Measurements from ENCODE around the gene DAB2IP.

Gene DAB2IP

DNA sequence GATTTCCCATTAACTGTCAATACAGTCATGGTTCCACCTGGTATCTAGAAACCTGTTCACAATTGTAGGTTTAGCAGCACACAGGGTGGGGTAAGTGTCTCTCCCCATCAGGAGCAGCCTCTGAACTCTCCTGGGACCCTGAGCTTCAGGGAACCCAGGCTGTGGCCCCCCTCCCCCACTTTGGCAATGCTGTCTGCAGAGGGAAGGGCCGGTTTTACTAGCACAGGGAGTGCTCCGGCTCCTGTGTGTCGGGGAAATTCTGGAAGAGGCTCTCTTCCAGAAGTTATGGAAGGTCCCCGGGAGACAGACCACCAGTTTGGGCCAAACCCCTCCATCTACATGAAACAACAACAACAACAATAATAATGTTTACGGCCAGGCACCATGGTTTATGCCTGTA lies 9.9 kb downstream of the DAB2IP start:
- Histone ChIP-seq H3K4me3 (ENCODE audit: low read length) (no peak overlapping the region), H4K20me1 (ENCODE audit: control insufficient read depth, insufficient read depth, low read depth, low read length) (no peaks in the 10 kb centered on the region), H3K36me3 (ENCODE audit: control insufficient read depth, low read length) (no peaks in the 10 kb centered on the region), H3K27ac (ENCODE audit: low read depth, low read length) (no peak overlapping the region), H3K27me3 (ENCODE audit: control insufficient read depth, low read length) (peaks cover 24% of the 10 kb centered on the region), H3K9me3 (ENCODE audit: control insufficient read depth, insufficient read depth, low read length) (no peaks in the 10 kb centered on the region), H3F3A (ENCODE audit: control insufficient read depth, insufficient read depth) (no peaks in the 10 kb centered on the region), H3K4me1 (ENCODE audit: control insufficient read depth, low read length) (no peaks in the 10 kb centered on the region), H3K4me2 (ENCODE audit: low read length) (no peak overlapping the region), H3K9me2 (replicated peaks; ENCODE audit: control insufficient read depth, low read length) (no peaks in the 10 kb centered on the region), H3K79me2 (ENCODE audit: control insufficient read depth, low read length) (no peaks in the 10 kb centered on the region)
- no peak for TF ChIP-seq EZH2phosphoT487 (IDR thresholded peaks at IDR 0.05; ENCODE audit: borderline replicate concordance, low read length)
- TF ChIP-seq, protein P1, sequence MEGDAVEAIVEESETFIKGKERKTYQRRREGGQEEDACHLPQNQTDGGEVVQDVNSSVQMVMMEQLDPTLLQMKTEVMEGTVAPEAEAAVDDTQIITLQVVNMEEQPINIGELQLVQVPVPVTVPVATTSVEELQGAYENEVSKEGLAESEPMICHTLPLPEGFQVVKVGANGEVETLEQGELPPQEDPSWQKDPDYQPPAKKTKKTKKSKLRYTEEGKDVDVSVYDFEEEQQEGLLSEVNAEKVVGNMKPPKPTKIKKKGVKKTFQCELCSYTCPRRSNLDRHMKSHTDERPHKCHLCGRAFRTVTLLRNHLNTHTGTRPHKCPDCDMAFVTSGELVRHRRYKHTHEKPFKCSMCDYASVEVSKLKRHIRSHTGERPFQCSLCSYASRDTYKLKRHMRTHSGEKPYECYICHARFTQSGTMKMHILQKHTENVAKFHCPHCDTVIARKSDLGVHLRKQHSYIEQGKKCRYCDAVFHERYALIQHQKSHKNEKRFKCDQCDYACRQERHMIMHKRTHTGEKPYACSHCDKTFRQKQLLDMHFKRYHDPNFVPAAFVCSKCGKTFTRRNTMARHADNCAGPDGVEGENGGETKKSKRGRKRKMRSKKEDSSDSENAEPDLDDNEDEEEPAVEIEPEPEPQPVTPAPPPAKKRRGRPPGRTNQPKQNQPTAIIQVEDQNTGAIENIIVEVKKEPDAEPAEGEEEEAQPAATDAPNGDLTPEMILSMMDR (IDR thresholded peaks at IDR 0.05; ENCODE audit: low read depth, low read length, poor library complexity, severe bottlenecking), result no peak

DNA sequence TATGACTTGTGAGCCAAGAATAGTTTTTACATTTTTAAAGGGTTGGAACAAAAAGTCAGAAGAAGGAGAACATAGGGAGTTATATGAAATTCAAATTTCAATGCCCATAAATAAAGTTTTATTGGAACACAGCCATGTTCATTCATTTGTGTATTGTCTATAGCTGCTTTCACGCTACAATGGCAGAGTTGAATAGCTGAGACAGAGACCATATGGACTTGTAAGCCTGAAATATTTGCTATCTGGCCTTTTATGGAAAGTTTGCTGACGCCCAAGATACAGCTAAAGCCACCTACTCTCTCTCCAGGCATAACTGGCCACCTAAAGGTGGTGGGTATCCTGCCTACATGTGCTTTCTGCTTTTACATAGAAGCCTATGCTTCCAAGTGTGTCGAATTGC lies 10.9 kb downstream of the DAB2IP start:
- no peak overlapping the region for H3K4me2 ChIP-seq (ENCODE audit: low read length)
- no peak overlapping the region for H3K4me3 ChIP-seq (ENCODE audit: low read length)
- no peak overlapping the region for H3K27ac ChIP-seq (ENCODE audit: low read depth, low read length)
- no peaks in the 10 kb centered on the region for H3K36me3 ChIP-seq (ENCODE audit: control insufficient read depth, low read length)
- no peaks in the 10 kb centered on the region for H3K9me3 ChIP-seq (ENCODE audit: control insufficient read depth, insufficient read depth, low read length)
- no peaks in the 10 kb centered on the region for H4K20me1 ChIP-seq (ENCODE audit: control insufficient read depth, insufficient read depth, low read depth, low read length)
- no peaks in the 10 kb centered on the region for H3K79me2 ChIP-seq (ENCODE audit: control insufficient read depth, low read length)
- peaks cover 21% of the 10 kb centered on the region; the same call in 1 of the 2 replicates for H3K27me3 ChIP-seq (ENCODE audit: control insufficient read depth, low read length)
- no peak for TF ChIP-seq EZH2phosphoT487 (IDR thresholded peaks at IDR 0.05; ENCODE audit: borderline replicate concordance, low read length)
- TF ChIP-seq, protein P1 (IDR thresholded peaks at IDR 0.05; ENCODE audit: low read depth, low read length, poor library complexity, severe bottlenecking), result no peak
- no peaks in the 10 kb centered on the region for H3K4me1 ChIP-seq (ENCODE audit: control insufficient read depth, low read length)
- no peaks in the 10 kb centered on the region for H3K9me2 ChIP-seq (replicated peaks; ENCODE audit: control insufficient read depth, low read length)
- no peaks in the 10 kb centered on the region for H3F3A ChIP-seq (ENCODE audit: control insufficient read depth, insufficient read depth)

DNA sequence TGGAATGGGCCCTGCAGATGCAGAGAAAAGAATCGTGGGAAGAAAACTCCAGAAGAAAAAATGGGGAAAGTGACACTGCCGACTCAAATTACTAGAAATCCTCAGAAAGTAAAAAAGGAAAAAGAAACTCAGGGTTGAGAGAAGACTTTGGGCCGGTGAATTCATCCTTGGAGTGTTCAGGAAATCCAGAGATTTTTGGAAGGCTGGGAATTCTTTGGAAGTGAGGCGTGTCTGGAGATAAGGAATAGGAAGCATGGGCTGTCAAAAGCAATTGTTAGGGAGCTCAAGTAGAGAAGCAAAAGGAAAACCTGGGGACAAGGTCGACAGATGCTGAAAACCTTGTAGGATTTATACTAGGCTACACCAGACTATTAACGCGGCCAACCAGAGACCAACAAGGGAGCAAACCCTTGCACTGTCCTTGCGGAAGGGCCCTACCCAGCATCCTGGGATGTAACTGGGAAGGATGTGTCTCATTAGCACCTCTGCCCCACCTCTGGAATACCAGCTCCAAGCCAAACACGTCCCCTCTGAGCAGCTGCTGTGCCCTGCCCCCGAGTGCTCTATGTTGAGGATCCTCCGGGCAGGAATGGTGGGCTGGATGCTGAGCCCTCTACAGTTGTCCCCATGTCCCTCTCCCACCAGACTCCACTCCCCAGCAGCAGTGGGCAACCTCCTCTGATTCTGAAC lies 11.6 kb downstream of the DAB2IP start:
- no peaks in the 10 kb centered on the region for H3K79me2 ChIP-seq (ENCODE audit: control insufficient read depth, low read length)
- H3K27me3 ChIP-seq (ENCODE audit: control insufficient read depth, low read length), result peaks cover 21% of the 10 kb centered on the region; the same call in 1 of the 2 replicates
- H3K4me1 ChIP-seq (ENCODE audit: control insufficient read depth, low read length), result no peaks in the 10 kb centered on the region
- no peaks in the 10 kb centered on the region for H4K20me1 ChIP-seq (ENCODE audit: control insufficient read depth, insufficient read depth, low read depth, low read length)
- no peaks in the 10 kb centered on the region for H3K36me3 ChIP-seq (ENCODE audit: control insufficient read depth, low read length)
- no peaks in the 10 kb centered on the region for H3K9me3 ChIP-seq (ENCODE audit: control insufficient read depth, insufficient read depth, low read length)
- no peaks in the 10 kb centered on the region for H3F3A ChIP-seq (ENCODE audit: control insufficient read depth, insufficient read depth)
- H3K27ac ChIP-seq (ENCODE audit: low read depth, low read length), result no peak overlapping the region
- H3K9me2 ChIP-seq (replicated peaks; ENCODE audit: control insufficient read depth, low read length), result no peaks in the 10 kb centered on the region
- TF ChIP-seq, protein P1 (IDR thresholded peaks at IDR 0.05; ENCODE audit: low read depth, low read length, poor library complexity, severe bottlenecking), result no peak
- TF ChIP-seq EZH2phosphoT487 (IDR thresholded peaks at IDR 0.05; ENCODE audit: borderline replicate concordance, low read length), result no peak
- no peak overlapping the region for H3K4me3 ChIP-seq (ENCODE audit: low read length)
- no peak overlapping the region for H3K4me2 ChIP-seq (ENCODE audit: low read length)
